ENCODE measurements around the gene ZBTB4.

DNA sequence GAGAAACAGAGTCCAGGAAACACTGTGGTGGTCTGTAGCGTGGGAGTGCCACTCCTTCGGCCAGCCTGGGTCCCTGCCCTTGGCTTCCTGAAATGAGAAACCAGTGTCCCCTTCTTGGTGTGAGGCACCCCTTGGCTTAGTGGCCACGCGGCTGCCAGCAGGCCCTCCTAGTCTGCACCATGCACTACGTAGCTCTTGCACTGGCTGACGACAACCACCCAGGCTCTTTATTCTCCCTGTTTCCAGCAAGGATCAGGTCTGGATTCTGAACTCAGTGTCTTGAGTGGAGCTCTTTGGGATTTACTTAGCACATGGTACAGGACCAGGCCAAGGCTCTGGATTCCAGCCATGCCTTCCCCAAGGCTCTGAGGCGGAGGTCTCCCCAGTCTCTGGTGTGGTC lies 51.9 kb downstream of the ZBTB4 start:
- TF ChIP-seq, protein P1, sequence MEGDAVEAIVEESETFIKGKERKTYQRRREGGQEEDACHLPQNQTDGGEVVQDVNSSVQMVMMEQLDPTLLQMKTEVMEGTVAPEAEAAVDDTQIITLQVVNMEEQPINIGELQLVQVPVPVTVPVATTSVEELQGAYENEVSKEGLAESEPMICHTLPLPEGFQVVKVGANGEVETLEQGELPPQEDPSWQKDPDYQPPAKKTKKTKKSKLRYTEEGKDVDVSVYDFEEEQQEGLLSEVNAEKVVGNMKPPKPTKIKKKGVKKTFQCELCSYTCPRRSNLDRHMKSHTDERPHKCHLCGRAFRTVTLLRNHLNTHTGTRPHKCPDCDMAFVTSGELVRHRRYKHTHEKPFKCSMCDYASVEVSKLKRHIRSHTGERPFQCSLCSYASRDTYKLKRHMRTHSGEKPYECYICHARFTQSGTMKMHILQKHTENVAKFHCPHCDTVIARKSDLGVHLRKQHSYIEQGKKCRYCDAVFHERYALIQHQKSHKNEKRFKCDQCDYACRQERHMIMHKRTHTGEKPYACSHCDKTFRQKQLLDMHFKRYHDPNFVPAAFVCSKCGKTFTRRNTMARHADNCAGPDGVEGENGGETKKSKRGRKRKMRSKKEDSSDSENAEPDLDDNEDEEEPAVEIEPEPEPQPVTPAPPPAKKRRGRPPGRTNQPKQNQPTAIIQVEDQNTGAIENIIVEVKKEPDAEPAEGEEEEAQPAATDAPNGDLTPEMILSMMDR (IDR thresholded peaks at IDR 0.05; ENCODE audit: low read depth, low read length) = no peak
- TF ChIP-seq EZH2phosphoT487 (IDR thresholded peaks at IDR 0.05; ENCODE audit: low read depth) = no peak
